ELR (cell line): Measurements from ENCODE around the gene DNAI2.

ENCODE experiments used
- DNase-seq: peaks from one replicate; pipeline ENCODE4 v3.0.0-alpha.2; 2015; ENCODE audit warnings: low read depth

Gene DNAI2

DNA sequence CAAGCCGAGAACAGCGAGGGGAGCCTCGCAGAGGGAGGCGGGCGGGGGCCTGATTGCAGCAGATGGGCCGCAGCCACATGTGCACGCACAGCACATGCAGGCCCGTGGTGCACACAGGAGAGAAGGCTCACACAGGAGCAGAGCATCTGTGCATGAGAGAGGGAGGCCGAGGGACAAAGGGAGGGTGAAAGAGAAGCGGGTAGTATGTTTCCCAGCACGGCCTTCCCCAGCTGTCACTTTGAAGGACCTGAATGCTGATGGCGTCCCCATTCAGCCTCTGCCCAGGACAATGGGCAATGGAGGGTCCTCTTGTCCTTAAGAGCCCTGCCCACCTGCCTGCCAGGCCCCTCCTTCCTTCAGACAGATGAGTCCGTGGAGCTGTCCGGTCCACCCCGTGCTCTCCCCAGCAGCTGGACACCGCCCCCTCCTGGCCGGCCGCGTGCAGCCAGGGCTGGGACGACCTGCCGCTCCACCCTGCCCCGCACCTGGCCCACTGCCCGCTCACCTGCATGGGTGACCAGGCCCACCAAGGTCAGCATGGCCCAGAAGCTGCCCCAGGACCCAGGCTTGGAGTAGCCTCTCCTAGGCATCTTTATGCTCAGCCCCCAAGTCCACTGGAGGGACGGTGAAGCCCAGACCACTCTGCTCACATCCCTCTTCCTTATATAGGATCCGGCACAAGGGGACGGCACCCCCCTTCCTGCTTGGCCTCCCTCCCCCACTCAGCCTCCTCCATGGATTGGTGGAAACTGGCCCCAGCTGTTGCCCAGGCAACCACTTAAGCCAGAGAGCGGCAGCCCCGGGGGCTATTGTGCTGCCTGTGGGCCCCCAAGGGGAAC lies 87.4 kb downstream of the DNAI2 start, which contains the start of gene BTBD17:
BTBD17 (minus strand) TSS at position 639 of the 839 bp plus-strand sequence; CDS start at position 590, 49 bp downstream.
- peak; percentile 24 for DNase-seq

DNA sequence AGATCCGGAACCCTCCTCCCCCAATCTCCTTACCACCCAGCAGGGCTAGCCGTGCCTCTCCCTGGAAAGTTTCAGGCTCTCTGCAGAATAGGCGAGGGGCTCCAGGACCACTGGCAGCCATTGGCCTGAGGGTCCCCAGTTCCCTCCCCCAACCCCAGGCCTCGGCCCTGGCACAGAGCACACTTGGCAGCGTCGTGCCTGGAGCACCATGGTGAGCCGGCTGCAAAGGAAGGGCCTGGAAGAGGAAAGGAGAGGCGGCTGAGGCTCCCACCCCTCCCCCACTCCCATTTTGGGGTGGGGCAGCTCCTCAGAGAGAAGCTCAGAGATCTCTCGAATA lies 88.0 kb downstream of the DNAI2 start:
- no peak for DNase-seq

DNA sequence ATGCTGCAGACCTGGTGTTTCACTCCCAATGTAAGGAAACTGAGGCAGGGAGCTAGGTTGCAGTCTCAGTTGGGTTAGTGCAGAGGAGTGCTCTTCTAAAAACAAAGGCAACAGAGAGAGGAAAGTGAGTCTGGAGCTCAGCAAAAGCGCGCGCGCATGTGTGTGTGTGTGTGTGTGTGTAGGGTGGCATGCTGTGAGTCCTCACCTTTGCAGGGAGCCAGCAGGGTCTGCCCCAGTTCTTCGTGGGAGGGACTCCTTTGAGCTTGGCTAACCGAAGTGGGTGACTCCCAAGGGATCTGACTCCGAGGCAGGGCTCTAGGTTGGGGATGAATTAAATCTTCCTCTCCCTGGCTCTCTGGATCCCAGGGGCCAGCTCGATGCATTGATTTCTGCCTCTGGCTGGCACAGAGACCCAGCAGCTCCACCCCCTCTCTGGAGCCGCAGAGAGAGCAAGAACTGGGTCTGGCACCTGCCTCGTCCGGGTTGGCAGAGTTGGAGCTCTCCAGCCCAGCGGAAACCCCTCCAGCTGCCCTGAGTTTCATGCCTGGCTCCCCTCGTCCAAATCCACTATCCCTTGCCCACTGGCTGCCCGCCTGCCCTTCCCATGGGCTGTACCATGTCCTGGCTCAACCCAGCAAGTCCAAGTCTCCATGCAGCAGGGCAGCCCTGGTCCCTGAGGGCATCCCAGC lies 88.9 kb downstream of the DNAI2 start:
- DNase-seq: no peak
